Heart right ventricle (tissue), 16 donors: ENCODE results near the gene COL17A1. TPM values are rescaled to one million over a fixed set of nuclear protein-coding genes. Genes with fewer than 3 reads are reported as not detected.

Experiments used
- ATAC-seq, 8 donors: fragments of 200-7000 bp; cut with Tn5 transposase; one replicate each; pipeline ENCODE4 v1.9.1; 2020; ENCODE audit warnings: mild to moderate bottlenecking in 8 of 8, moderate library complexity in 8 of 8, moderate number of reproducible peaks in 1 of 8
- DNase-seq, 2 donors: peaks; one replicate each; pipeline ENCODE4 v3.0.0-alpha.2; 2020
- H3K27ac ChIP-seq, 10 donors: fragments of 200-600 bp; sonication (generic) in 2 of 10; one replicate each; pipeline versions ENCODE4 v1.5.0 to v1.8.0; 2020 to 2022; ENCODE audit warnings: mild to moderate bottlenecking in 3 of 10
- H3K27me3 ChIP-seq, 7 donors: fragments of 200-600 bp; one replicate each; pipeline ENCODE4 v1.8.0; 2021 to 2022; ENCODE audit warnings: mild to moderate bottlenecking in 2 of 7
- H3K36me3 ChIP-seq, 9 donors: fragments of 200-600 bp; sonication (generic) in 1 of 9; one replicate each; pipeline versions ENCODE4 v1.5.0 to v1.8.0; 2020 to 2022; ENCODE audit warnings: mild to moderate bottlenecking in 2 of 9
- H3K4me1 ChIP-seq, 9 donors: fragments of 200-600 bp; sonication (generic) in 1 of 9; one replicate each; pipeline versions ENCODE4 v1.5.0 to v1.8.0; 2020 to 2022; ENCODE audit warnings: mild to moderate bottlenecking in 4 of 9
- H3K4me3 ChIP-seq, 10 donors: fragments of 200-600 bp; sonication (generic) in 2 of 10; one replicate each; pipeline versions ENCODE4 v1.5.0 to v1.8.0; 2020 to 2022; ENCODE audit warnings: mild to moderate bottlenecking in 7 of 10, moderate library complexity in 2 of 10
- H3K9me3 ChIP-seq, 11 donors: fragments of 200-600 bp in 10 of 11; sonication (generic) in 2 of 11; one replicate each; pipeline versions ENCODE4 v1.5.0 to v1.8.0; 2013 to 2022; ENCODE audit warnings: mild to moderate bottlenecking in 2 of 11, control low read depth in 1 of 11, moderate library complexity in 1 of 11
- WGBS, 2 donors: extraction: QIAGEN DNeasy Blood & Tissue Kit; methylation state at CpG; one replicate each; pipeline ENCODE4 v1.1.7; 2013; ENCODE audit warnings: inconsistent platforms in 1 of 2; 5-methylcytosine and 5-hydroxymethylcytosine counted together
- intact Hi-C, 10 donors: fragments of 100-400 bp; cut with DNase I; formaldehyde crosslinking; loops; one replicate each; pipeline versions ENCODE4 v1.11.1 to v1.14.2; 2022
- polyA plus RNA-seq, 2 donors: library from polyadenylated mRNA; stranded (reverse); fragments of 200-250 nt; gene quantifications; one replicate each; pipeline ENCODE4 v1.2.3, GENCODE V29; 2013
- total RNA-seq, 10 donors: library from RNA; stranded (reverse); fragmentation: NEBNext Ultra II Directional in 3 of 10; extraction: Animal tissue kit (Norgen Biotek cat#: 25700) in 3 of 10; gene quantifications; one replicate each; pipeline versions ENCODE4 v1.2.1 to v1.2.4, GENCODE V29; 2021 to 2023
- TF ChIP-seq, protein P1 (sequence below), 9 donors: fragments of 200-600 bp; sonication (generic) in 2 of 9; IDR thresholded peaks; one replicate each; pipeline versions ENCODE4 v1.5.0 to v1.8.0; 2021 to 2022; ENCODE audit warnings: antibody characterized with exemption in 9 of 9, mild to moderate bottlenecking in 5 of 9, moderate library complexity in 1 of 9
- donor health status: Arrhythmogenic right ventricular cardiomyopathy.
- donor health status: ischemic (EF 13 %, LVEDD 7.1; RV severe dilation, severe dysfunction).
- donor health status: healthy with polysubstance abuse.
- donor health status: DM: no; HTN: yes; CAD: no.
- donor health status: DM: no; HTN: no; CAD: no.
- donor health status: ischemic (EF 25% LVEDD 6.9; RV normal size, moderate dysfunction).
- donor health status: ischemic (EF 25% LVEDD 5.7; RV mildly dilated, moderate dysfunction).
- donor health status: healthy.
- donor health status: DM: yes; HTN: yes; CAD: no.
- donor health status: Ischemic cardiomyopathy.
- donor health status: ischemic (EF 35%, LVEDD 5.7; RV mildly dilated, moderate dysfunction).
- donor health status: nonischemic (EF 11% LVEDD 7.7; RV severe dilation, severe dysfunction).
- donor health status: DM: yes; HTN: yes; CAD: no.
- donor health status: PGD.
- donor health status: ischemic (EF 29% LVEDD 5.4; RV normal size, mild dysfunction).
- donor health status: nonischemic (EF 23%, LVEDD 6.1; RV moderate dilation, normal function).

COL17A1 gene
- total and polyA plus RNA-seq, 12 donors, result 0.10 to 0.39 (median 0.16) TPM; not detected in 6

- H3K36me3 ChIP-seq, result peaks cover 0 to 6% (median 0%) of the 10 kb centered on the region in 9 donors
- H3K4me3 ChIP-seq, result no peak overlapping the region
- no peak overlapping the region for H3K27ac ChIP-seq
- TF ChIP-seq, protein P1, sequence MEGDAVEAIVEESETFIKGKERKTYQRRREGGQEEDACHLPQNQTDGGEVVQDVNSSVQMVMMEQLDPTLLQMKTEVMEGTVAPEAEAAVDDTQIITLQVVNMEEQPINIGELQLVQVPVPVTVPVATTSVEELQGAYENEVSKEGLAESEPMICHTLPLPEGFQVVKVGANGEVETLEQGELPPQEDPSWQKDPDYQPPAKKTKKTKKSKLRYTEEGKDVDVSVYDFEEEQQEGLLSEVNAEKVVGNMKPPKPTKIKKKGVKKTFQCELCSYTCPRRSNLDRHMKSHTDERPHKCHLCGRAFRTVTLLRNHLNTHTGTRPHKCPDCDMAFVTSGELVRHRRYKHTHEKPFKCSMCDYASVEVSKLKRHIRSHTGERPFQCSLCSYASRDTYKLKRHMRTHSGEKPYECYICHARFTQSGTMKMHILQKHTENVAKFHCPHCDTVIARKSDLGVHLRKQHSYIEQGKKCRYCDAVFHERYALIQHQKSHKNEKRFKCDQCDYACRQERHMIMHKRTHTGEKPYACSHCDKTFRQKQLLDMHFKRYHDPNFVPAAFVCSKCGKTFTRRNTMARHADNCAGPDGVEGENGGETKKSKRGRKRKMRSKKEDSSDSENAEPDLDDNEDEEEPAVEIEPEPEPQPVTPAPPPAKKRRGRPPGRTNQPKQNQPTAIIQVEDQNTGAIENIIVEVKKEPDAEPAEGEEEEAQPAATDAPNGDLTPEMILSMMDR (IDR thresholded peaks at IDR 0.05), result no peak
- no peak for DNase-seq
- peaks cover 0 to 8% (median 0%) of the 10 kb centered on the region in 9 donors for H3K4me1 ChIP-seq
- H3K9me3 ChIP-seq, result no peaks in the 10 kb centered on the region
- H3K27me3 ChIP-seq, result no peaks in the 10 kb centered on the region
- intact Hi-C loops, result no loop called here
- 84 to 88% methylated on average over 8 of the region's 8 CpGs for WGBS, 2 donors
- no peak for ATAC-seq
Measured at GRCh38 chr10:104038537-104038936, 47.1 kb downstream of the COL17A1 start.

DNA sequence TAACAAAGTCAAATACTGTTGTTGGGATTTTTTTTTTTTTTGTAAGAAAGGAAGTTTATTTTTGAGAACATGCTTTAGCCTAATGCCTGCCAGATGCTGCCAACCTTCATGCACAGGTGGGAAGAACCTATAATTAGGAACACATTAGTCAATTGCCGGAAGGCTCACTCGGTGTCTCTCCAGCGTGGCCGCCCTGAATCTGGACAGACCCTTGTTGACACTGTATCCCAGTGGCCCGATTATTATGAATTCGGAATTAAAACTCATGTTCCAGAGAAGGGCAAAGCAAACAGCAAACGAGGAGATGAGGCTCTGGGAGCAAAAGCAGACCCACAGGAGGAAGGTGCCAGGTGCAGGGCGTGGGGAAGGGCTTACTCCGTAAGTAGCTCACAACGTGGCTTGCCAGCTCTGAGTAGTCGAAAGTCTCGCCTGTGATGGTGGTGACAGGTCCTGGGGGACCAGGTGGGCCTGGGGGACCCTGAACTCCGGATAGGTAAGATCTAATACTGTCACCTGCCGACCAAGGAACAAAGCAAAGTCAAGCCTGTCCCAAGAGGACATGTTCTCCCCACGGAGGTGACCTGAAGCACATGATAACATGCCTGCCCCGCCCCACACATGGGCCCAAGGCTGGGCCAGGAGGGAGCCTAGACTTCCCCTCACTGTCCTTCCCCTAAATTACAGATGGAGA, 48.3 kb downstream of the COL17A1 start:
- TF ChIP-seq, protein P1 (IDR thresholded peaks at IDR 0.05), result no peak
- Histone ChIP-seq H3K27ac (no peak overlapping the region), H3K36me3 (peaks cover 0 to 13% (median 0%) of the 10 kb centered on the region in 9 donors), H3K4me1 (peaks cover 0 to 9% (median 0%) of the 10 kb centered on the region in 9 donors), H3K27me3 (no peaks in the 10 kb centered on the region), H3K4me3 (no peak overlapping the region), H3K9me3 (no peaks in the 10 kb centered on the region)
- ATAC-seq (no peak), DNase-seq (no peak)
- intact Hi-C loops, result no loop called here
- WGBS, 2 donors, result 83% methylated on average over 16 of the region's 16 CpGs

- Histone ChIP-seq H3K36me3 (peaks cover 0 to 19% (median 0%) of the 10 kb centered on the region in 9 donors), H3K27ac (no peak overlapping the region), H3K4me3 (no peak overlapping the region), H3K4me1 (peaks cover 0 to 16% (median 4%) of the 10 kb centered on the region in 9 donors), H3K27me3 (no peaks in the 10 kb centered on the region), H3K9me3 (no peaks in the 10 kb centered on the region)
- intact Hi-C loops, result no loop called here
- ATAC-seq (no peak), DNase-seq (no peak)
- 75 to 76% methylated on average over 21 of the region's 21 CpGs for WGBS, 2 donors
- TF ChIP-seq, protein P1 (IDR thresholded peaks at IDR 0.05), result no peak
Measured at GRCh38 chr10:104036518-104037260, 49.0 kb downstream of the COL17A1 start.

- no peak overlapping the region for H3K27ac ChIP-seq
- intact Hi-C loops, result no loop called here
- no peak overlapping the region for H3K4me3 ChIP-seq
- H3K27me3 ChIP-seq, result no peaks in the 10 kb centered on the region
- peaks cover 0 to 17% (median 4%) of the 10 kb centered on the region in 9 donors for H3K4me1 ChIP-seq
- DNase-seq, result no peak
- ATAC-seq, result peak in 2 of 8 donors; percentile 19 to 29
- WGBS, 2 donors, result 70 to 72% methylated on average over 3 of the region's 3 CpGs
- TF ChIP-seq, protein P1 (IDR thresholded peaks at IDR 0.05), result no peak
- peaks cover 0 to 19% (median 0%) of the 10 kb centered on the region in 9 donors for H3K36me3 ChIP-seq
- no peaks in the 10 kb centered on the region for H3K9me3 ChIP-seq
Measured at GRCh38 chr10:104036069-104036384, 49.7 kb downstream of the COL17A1 start.
